GM18499 (cell line): ENCODE measurements around the gene SERPINB7.
"Not testable (repeated sequence)": the region's sequence is repeated elsewhere in the genome, so short reads cannot be mapped to it uniquely, and the experiment has no call there.

Source experiments
- ATAC-seq: cut with Tn5 transposase; IDR thresholded peaks from one replicate; pipeline ENCODE4 v1.9.1; 2021; ENCODE audit warnings: moderate number of reproducible peaks; ENCODE audit not compliant: insufficient read depth, unreplicated experiment

The SERPINB7 gene

GRCh38 chr18:63775166-63775730, at the start of gene SERPINB7:
SERPINB7 (plus strand) TSS chr18:63775418; CDS start chr18:63782373, 6,955 bp downstream.
- no peak for ATAC-seq

- no peak for ATAC-seq
Measured at GRCh38 chr18:63725682-63726480, 49.3 kb upstream of the SERPINB7 start.

- no peak for ATAC-seq
Measured at GRCh38 chr18:63730773-63731172, 44.4 kb upstream of the SERPINB7 start.

- no peak for ATAC-seq
Measured at GRCh38 chr18:63731215-63731614, 44.0 kb upstream of the SERPINB7 start.

GRCh38 chr18:63736876-63737275, 38.3 kb upstream of the SERPINB7 start:
- ATAC-seq = no peak

- no peak for ATAC-seq
Measured at GRCh38 chr18:63741769-63742168, 33.4 kb upstream of the SERPINB7 start.

- ATAC-seq = no peak
Measured at GRCh38 chr18:63747006-63747405, 28.2 kb upstream of the SERPINB7 start.

- ATAC-seq = no peak
Measured at GRCh38 chr18:63749489-63749888, 25.7 kb upstream of the SERPINB7 start.

GRCh38 chr18:63752636-63753035, 22.6 kb upstream of the SERPINB7 start:
- no peak for ATAC-seq

GRCh38 chr18:63753676-63754075, 21.5 kb upstream of the SERPINB7 start:
- no peak for ATAC-seq

- no peak for ATAC-seq
Measured at GRCh38 chr18:63757541-63757940, 17.7 kb upstream of the SERPINB7 start.

- no peak for ATAC-seq
Measured at GRCh38 chr18:63758615-63759240, 16.5 kb upstream of the SERPINB7 start.

GRCh38 chr18:63759786-63760185, 15.4 kb upstream of the SERPINB7 start:
- not testable (repeated sequence) for ATAC-seq

- ATAC-seq = no peak
Measured at GRCh38 chr18:63762518-63762917, 12.7 kb upstream of the SERPINB7 start.

GRCh38 chr18:63763831-63764600, 11.2 kb upstream of the SERPINB7 start:
- ATAC-seq = no peak

- ATAC-seq = no peak
Measured at GRCh38 chr18:63765837-63766236, 9.4 kb upstream of the SERPINB7 start.

- ATAC-seq = no peak
Measured at GRCh38 chr18:63773551-63773950, 1.7 kb upstream of the SERPINB7 start.

GRCh38 chr18:63774511-63774910, 707 bp upstream of the SERPINB7 start:
- no peak for ATAC-seq

GRCh38 chr18:63779386-63779785, 4.2 kb downstream of the SERPINB7 start:
- no peak for ATAC-seq

GRCh38 chr18:63783394-63783793, 8.2 kb downstream of the SERPINB7 start:
- no peak for ATAC-seq
